Loucy (cell line): Measurements from ENCODE around the gene EPB41L1.

ENCODE experiments used
- H2AFZ ChIP-seq: fragments of 200-600 bp; sonication (generic); 2 replicates; pipeline ENCODE4 v1.6.0; 2016; ENCODE audit warnings: antibody characterized with exemption, mild to moderate bottlenecking, low read length, moderate library complexity
- H3F3A ChIP-seq: fragments of 200-600 bp; 2 replicates; pipeline ENCODE4 v1.6.0; 2016; ENCODE audit warnings: antibody characterized with exemption, low read depth, mild to moderate bottlenecking
- H3K27me3 ChIP-seq: fragments of 200-600 bp; sonication (generic); 2 replicates; pipeline ENCODE4 v1.6.1; 2014; ENCODE audit warnings: low read length, mild to moderate bottlenecking; ENCODE audit not compliant: insufficient read depth, poor library complexity, severe bottlenecking
- H3K36me3 ChIP-seq: fragments of 200-600 bp; sonication (generic); 2 replicates; pipeline ENCODE4 v1.6.1; 2016; ENCODE audit warnings: low read length; ENCODE audit not compliant: insufficient read depth
- H3K4me1 ChIP-seq: fragments of 200-600 bp; sonication (generic); 2 replicates; pipeline ENCODE4 v1.5.1; 2014; ENCODE audit warnings: low read length, mild to moderate bottlenecking; ENCODE audit not compliant: insufficient read depth, poor library complexity, severe bottlenecking
- H3K4me2 ChIP-seq: fragments of 200-600 bp; sonication (generic); 2 replicates; pipeline ENCODE4 v1.6.0; 2014; ENCODE audit warnings: antibody characterized with exemption, low read length, low read depth, mild to moderate bottlenecking; ENCODE audit not compliant: poor library complexity, severe bottlenecking
- H3K4me3 ChIP-seq: fragments of 200-600 bp; sonication (generic); 2 replicates; pipeline ENCODE4 v1.5.1; 2014; ENCODE audit warnings: low read length, mild to moderate bottlenecking, mixed read lengths; ENCODE audit not compliant: poor library complexity, severe bottlenecking
- H3K79me2 ChIP-seq: fragments of 200-600 bp; sonication (generic); 2 replicates; pipeline ENCODE4 v1.6.1; 2014; ENCODE audit warnings: low read length; ENCODE audit not compliant: insufficient read depth
- H3K9ac ChIP-seq: fragments of 200-600 bp; sonication (generic); 2 replicates; pipeline ENCODE4 v1.6.0; 2014; ENCODE audit warnings: mild to moderate bottlenecking, low read depth, low read length, moderate library complexity; ENCODE audit not compliant: poor library complexity, severe bottlenecking
- H3K9me2 ChIP-seq: fragments of 200-600 bp; sonication (generic); replicated peaks from 2 replicates; pipeline ENCODE4 v1.6.1; 2016; ENCODE audit warnings: low read depth, low read length, mixed read lengths
- H3K9me3 ChIP-seq: fragments of 200-600 bp; sonication (generic); 2 replicates; pipeline ENCODE4 v1.6.1; 2014; ENCODE audit warnings: mild to moderate bottlenecking, antibody characterized with exemption, low read length, low read depth; ENCODE audit not compliant: insufficient read depth
- H4K20me1 ChIP-seq: fragments of 200-600 bp; sonication (generic); 2 replicates; pipeline ENCODE4 v1.6.0; 2014; ENCODE audit warnings: antibody characterized with exemption, low read length, mild to moderate bottlenecking; ENCODE audit not compliant: insufficient read depth, poor library complexity, severe bottlenecking
- EZH2phosphoT487 ChIP-seq: fragments of 200-600 bp; IDR thresholded peaks from 2 replicates; pipeline ENCODE4 v1.6.1; 2018; ENCODE audit warnings: antibody characterized with exemption, mild to moderate bottlenecking, moderate library complexity, borderline replicate concordance
- TF ChIP-seq, protein P1 (sequence below): fragments of 200-600 bp; sonication (generic); conservative IDR thresholded peaks from 2 replicates; pipeline ENCODE4 v1.5.1; 2014; ENCODE audit warnings: mild to moderate bottlenecking, antibody characterized with exemption, low read length

EPB41L1 gene

DNA sequence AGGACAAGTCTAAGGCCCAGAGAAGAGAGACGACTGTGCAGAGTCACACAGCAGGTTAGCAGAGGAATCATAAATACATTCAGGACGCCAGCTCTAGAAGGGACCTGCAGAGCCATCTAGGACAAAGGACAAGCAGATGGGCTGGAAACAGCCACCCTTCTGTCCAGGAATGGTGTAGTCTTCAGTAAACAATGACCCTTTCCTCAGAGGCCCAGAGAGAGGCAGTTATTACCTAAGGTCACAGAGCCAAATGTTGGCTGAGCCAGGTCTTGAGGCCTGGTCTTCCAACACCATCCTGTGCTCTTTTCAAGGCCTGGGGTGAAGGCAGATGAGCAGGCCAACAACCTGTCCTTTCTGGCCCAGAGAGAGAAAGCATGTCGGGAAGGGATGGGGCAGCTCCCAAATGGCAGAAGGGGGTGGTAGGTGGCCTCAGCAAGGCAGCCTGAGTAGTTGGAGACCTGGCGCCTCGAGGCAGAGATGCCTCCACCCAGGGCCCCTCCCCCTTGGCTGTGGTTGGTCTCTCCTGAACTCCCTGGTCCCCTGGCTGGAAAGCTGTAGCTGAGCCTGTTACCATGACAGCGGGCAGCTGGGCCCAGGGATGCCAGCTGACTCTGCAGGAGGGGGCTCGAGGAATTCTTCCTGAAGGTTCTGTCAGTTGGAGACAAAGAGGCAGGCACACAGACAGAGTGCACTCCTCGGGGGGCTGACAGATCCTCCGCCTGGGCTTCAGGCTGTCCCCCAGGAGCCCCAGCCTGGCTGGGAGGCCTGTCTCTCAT is 24.8 kb downstream of the EPB41L1 start:
- Histone ChIP-seq H3K79me2 (no peaks in the 10 kb centered on the region), H3K9me2 (no peaks in the 10 kb centered on the region), H3K4me3 (no peak overlapping the region), H2AFZ (no peak overlapping the region), H3K4me2 (no peak overlapping the region), H4K20me1 (no peaks in the 10 kb centered on the region), H3K36me3 (no peaks in the 10 kb centered on the region), H3K9me3 (no peaks in the 10 kb centered on the region), H3K4me1 (no peaks in the 10 kb centered on the region), H3F3A (no peaks in the 10 kb centered on the region), H3K9ac (no peak overlapping the region), H3K27me3 (no peaks in the 10 kb centered on the region)
- TF ChIP-seq, protein P1, sequence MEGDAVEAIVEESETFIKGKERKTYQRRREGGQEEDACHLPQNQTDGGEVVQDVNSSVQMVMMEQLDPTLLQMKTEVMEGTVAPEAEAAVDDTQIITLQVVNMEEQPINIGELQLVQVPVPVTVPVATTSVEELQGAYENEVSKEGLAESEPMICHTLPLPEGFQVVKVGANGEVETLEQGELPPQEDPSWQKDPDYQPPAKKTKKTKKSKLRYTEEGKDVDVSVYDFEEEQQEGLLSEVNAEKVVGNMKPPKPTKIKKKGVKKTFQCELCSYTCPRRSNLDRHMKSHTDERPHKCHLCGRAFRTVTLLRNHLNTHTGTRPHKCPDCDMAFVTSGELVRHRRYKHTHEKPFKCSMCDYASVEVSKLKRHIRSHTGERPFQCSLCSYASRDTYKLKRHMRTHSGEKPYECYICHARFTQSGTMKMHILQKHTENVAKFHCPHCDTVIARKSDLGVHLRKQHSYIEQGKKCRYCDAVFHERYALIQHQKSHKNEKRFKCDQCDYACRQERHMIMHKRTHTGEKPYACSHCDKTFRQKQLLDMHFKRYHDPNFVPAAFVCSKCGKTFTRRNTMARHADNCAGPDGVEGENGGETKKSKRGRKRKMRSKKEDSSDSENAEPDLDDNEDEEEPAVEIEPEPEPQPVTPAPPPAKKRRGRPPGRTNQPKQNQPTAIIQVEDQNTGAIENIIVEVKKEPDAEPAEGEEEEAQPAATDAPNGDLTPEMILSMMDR = no peak
- no peak for TF ChIP-seq EZH2phosphoT487

DNA sequence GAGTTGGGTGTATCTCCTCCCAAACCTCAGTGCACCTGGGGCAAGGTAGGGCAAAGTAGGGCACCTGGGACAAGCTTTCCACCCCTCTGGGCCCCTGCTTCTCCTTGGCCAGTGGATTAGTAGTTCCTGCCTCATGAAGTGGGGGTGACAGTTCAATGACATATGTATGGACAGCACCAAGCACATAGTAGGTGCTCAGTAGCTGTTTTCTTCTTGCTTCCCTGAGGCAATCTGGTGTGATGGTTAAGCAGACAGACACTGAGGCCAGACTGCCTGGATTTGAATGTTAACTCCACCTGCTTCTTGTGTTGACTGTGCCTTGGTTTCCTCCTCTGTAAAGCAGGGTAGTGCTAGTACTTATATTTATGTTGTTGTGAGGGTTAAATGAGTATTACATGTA is 25.8 kb downstream of the EPB41L1 start:
- Histone ChIP-seq H3K79me2 (no peaks in the 10 kb centered on the region), H2AFZ (no peak overlapping the region), H3K36me3 (no peaks in the 10 kb centered on the region), H3K9me2 (no peaks in the 10 kb centered on the region), H3K4me3 (no peak overlapping the region), H3K4me2 (no peak overlapping the region), H3K9ac (no peak overlapping the region), H3K9me3 (no peaks in the 10 kb centered on the region), H4K20me1 (no peaks in the 10 kb centered on the region), H3F3A (no peaks in the 10 kb centered on the region), H3K27me3 (no peaks in the 10 kb centered on the region), H3K4me1 (no peaks in the 10 kb centered on the region)
- TF ChIP-seq, protein P1 = no peak
- no peak for TF ChIP-seq EZH2phosphoT487

DNA sequence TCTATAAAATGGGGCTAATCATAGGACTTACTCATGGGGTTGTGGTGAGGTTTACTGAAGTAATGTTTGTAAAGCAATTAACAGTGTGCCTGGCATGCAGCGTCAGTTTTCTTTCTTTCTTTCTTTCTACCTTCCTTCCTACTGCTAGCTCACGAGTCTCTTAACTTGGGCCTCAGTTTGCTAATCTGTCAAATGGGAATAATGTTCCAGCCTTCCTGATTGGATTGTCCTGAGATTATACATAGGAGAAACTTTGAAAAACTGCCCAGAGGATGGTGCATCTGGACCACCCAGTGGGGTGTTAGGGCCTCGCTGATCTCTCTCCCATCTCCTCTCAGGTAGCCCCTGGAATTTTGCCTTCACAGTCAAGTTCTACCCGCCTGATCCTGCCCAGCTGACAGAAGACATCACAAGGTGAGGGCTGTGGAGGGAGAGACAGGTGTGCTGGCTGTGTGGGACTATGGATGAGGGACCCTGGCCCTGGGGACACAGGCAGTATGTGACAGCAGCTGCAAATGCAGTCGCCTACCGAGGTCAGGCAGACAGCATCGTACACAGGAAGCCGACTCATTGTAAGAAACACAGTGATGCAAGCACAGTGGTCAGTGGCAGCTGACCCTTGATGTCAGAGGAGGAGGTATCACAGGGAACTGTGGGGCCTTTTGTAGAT is 27.5 kb downstream of the EPB41L1 start:
- no peak overlapping the region for H3K4me3 ChIP-seq
- no peak overlapping the region for H3K9ac ChIP-seq
- H4K20me1 ChIP-seq = no peaks in the 10 kb centered on the region
- H3K9me3 ChIP-seq = no peaks in the 10 kb centered on the region
- H3K9me2 ChIP-seq = no peaks in the 10 kb centered on the region
- no peak overlapping the region for H3K4me2 ChIP-seq
- no peaks in the 10 kb centered on the region for H3K27me3 ChIP-seq
- no peaks in the 10 kb centered on the region for H3K79me2 ChIP-seq
- no peak overlapping the region for H2AFZ ChIP-seq
- H3K36me3 ChIP-seq = no peaks in the 10 kb centered on the region
- no peaks in the 10 kb centered on the region for H3K4me1 ChIP-seq
- H3F3A ChIP-seq = no peaks in the 10 kb centered on the region
- no peak for TF ChIP-seq EZH2phosphoT487
